ENCODE data around the gene FBXO44.

Gene FBXO44

GRCh38 chr1:11643782-11644181 is 10.9 kb upstream of the FBXO44 start:
- Histone ChIP-seq H4K20me1 (ENCODE audit: insufficient read depth, low read length) (no peaks in the 10 kb centered on the region), H3K9me3 (ENCODE audit: low read length) (no peaks in the 10 kb centered on the region), H3K36me3 (ENCODE audit: insufficient read depth, low read length) (no peaks in the 10 kb centered on the region), H3K79me2 (ENCODE audit: insufficient read depth, low read length) (no peaks in the 10 kb centered on the region), H3K4me3 (ENCODE audit: low read depth, low read length, poor library complexity, severe bottlenecking) (no peak overlapping the region), H3K27ac (ENCODE audit: low read depth, low read length, poor library complexity, severe bottlenecking) (no peak overlapping the region), H3K9ac (ENCODE audit: low read length) (no peak overlapping the region), H3K27me3 (ENCODE audit: insufficient read depth, low read length) (no peaks in the 10 kb centered on the region), H3K4me1 (ENCODE audit: insufficient read depth, low read length, severe bottlenecking) (no peaks in the 10 kb centered on the region), H3K4me2 (ENCODE audit: low read length) (no peak overlapping the region), H3K9me2 (ENCODE audit: low read depth, low read length) (no peaks in the 10 kb centered on the region), H3F3A (ENCODE audit: insufficient read depth, low read length) (no peaks in the 10 kb centered on the region), H2AFZ (ENCODE audit: low read length) (no peak overlapping the region)
- TF ChIP-seq EZH2 (IDR thresholded peaks at IDR 0.05; ENCODE audit: borderline replicate concordance, low read length) (no peak), CTCF (IDR thresholded peaks at IDR 0.05; ENCODE audit: low read length) (no peak)

DNA sequence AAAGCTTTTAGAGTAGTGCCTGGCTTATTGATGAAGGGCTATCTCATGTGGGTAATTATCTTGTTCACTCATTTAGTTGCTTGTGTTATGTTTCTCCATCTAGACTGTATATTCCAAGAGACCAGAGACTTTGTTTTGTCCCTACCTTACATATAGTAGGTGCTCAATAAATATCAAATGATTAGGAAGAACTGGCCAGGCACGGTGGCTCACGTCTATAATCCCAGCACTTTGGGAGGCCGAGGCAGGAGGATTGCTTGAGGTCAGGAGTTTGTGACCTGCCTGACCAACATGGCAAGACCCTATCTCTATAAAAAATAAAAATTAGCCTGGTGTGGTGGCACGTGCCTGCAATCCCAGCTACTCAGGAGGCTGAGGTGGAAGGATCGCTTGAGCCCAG is 9.4 kb upstream of the FBXO44 start:
- no peaks in the 10 kb centered on the region for H4K20me1 ChIP-seq (ENCODE audit: insufficient read depth, low read length)
- no peak overlapping the region for H2AFZ ChIP-seq (ENCODE audit: low read length)
- H3K4me3 ChIP-seq (ENCODE audit: low read depth, low read length, poor library complexity, severe bottlenecking) = no peak overlapping the region
- no peaks in the 10 kb centered on the region for H3K9me2 ChIP-seq (ENCODE audit: low read depth, low read length)
- no peak overlapping the region for H3K9ac ChIP-seq (ENCODE audit: low read length)
- H3F3A ChIP-seq (ENCODE audit: insufficient read depth, low read length) = no peaks in the 10 kb centered on the region
- no peaks in the 10 kb centered on the region for H3K36me3 ChIP-seq (ENCODE audit: insufficient read depth, low read length)
- no peaks in the 10 kb centered on the region for H3K27me3 ChIP-seq (ENCODE audit: insufficient read depth, low read length)
- H3K9me3 ChIP-seq (ENCODE audit: low read length) = no peaks in the 10 kb centered on the region
- TF ChIP-seq EZH2 (IDR thresholded peaks at IDR 0.05; ENCODE audit: borderline replicate concordance, low read length) (no peak), CTCF (IDR thresholded peaks at IDR 0.05; ENCODE audit: low read length) (no peak)
- no peak overlapping the region for H3K4me2 ChIP-seq (ENCODE audit: low read length)
- no peaks in the 10 kb centered on the region for H3K79me2 ChIP-seq (ENCODE audit: insufficient read depth, low read length)
- H3K4me1 ChIP-seq (ENCODE audit: insufficient read depth, low read length, severe bottlenecking) = peaks cover 11% of the 10 kb centered on the region
- H3K27ac ChIP-seq (ENCODE audit: low read depth, low read length, poor library complexity, severe bottlenecking) = no peak overlapping the region

- H3K27ac ChIP-seq (ENCODE audit: low read depth, low read length, poor library complexity, severe bottlenecking) = no peak overlapping the region
- H3K9me3 ChIP-seq (ENCODE audit: low read length) = no peaks in the 10 kb centered on the region
- no peak overlapping the region for H3K9ac ChIP-seq (ENCODE audit: low read length)
- no peaks in the 10 kb centered on the region for H3K27me3 ChIP-seq (ENCODE audit: insufficient read depth, low read length)
- TF ChIP-seq EZH2 (IDR thresholded peaks at IDR 0.05; ENCODE audit: borderline replicate concordance, low read length) (no peak), CTCF (IDR thresholded peaks at IDR 0.05; ENCODE audit: low read length) (peak; percentile 66)
- no peaks in the 10 kb centered on the region for H3K79me2 ChIP-seq (ENCODE audit: insufficient read depth, low read length)
- H3K4me3 ChIP-seq (ENCODE audit: low read depth, low read length, poor library complexity, severe bottlenecking) = no peak overlapping the region
- H3K9me2 ChIP-seq (ENCODE audit: low read depth, low read length) = no peaks in the 10 kb centered on the region
- no peaks in the 10 kb centered on the region for H4K20me1 ChIP-seq (ENCODE audit: insufficient read depth, low read length)
- H3K36me3 ChIP-seq (ENCODE audit: insufficient read depth, low read length) = no peaks in the 10 kb centered on the region
- H2AFZ ChIP-seq (ENCODE audit: low read length) = no peak overlapping the region
- H3F3A ChIP-seq (ENCODE audit: insufficient read depth, low read length) = no peaks in the 10 kb centered on the region
- H3K4me2 ChIP-seq (ENCODE audit: low read length) = no peak overlapping the region
- H3K4me1 ChIP-seq (ENCODE audit: insufficient read depth, low read length, severe bottlenecking) = peaks cover 15% of the 10 kb centered on the region
These were observed 8.9 kb upstream of the FBXO44 start for GRCh38 chr1:11645670-11646265.
